Dermis blood vessel endothelial cell (primary cell): ENCODE results near the gene ALAD. TPM values are rescaled to one million over a fixed set of nuclear protein-coding genes. Genes with fewer than 3 reads are reported as not detected.
"Not testable (repeated sequence)": the region's sequence is repeated elsewhere in the genome, so short reads cannot be mapped to it uniquely, and the experiment has no call there.

ENCODE experiments used
- DNase-seq: peaks from one replicate; pipeline ENCODE4 v3.0.0; 2010
- total RNA-seq: library from RNA; depleted of rRNA; stranded (reverse); fragments of >200 nt; gene quantifications from 2 replicates; pipeline ENCODE4 v1.2.3, GENCODE V29; 2014

Gene ALAD
- total RNA-seq, 1 donor from 2014 or later = 15.0 TPM

- DNase-seq = no peak
Measured at GRCh38 chr9:113372059-113372458, 29.0 kb downstream of the ALAD start.

- DNase-seq = no peak
Measured at GRCh38 chr9:113370806-113371325, 30.2 kb downstream of the ALAD start.

DNA sequence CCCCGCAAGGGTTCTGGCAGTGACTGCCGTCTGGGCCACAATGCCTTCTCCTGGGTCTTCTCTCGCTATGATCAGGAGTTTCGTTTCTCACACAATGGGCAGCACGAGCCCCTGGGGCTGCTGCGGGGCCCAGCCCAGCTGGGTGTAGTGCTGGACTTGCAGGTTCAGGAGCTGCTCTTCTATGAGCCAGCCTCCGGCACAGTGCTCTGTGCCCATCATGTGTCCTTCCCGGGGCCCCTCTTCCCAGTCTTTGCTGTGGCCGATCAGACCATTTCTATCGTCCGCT, 31.3 kb downstream of the ALAD start:
- no peak for DNase-seq

DNA sequence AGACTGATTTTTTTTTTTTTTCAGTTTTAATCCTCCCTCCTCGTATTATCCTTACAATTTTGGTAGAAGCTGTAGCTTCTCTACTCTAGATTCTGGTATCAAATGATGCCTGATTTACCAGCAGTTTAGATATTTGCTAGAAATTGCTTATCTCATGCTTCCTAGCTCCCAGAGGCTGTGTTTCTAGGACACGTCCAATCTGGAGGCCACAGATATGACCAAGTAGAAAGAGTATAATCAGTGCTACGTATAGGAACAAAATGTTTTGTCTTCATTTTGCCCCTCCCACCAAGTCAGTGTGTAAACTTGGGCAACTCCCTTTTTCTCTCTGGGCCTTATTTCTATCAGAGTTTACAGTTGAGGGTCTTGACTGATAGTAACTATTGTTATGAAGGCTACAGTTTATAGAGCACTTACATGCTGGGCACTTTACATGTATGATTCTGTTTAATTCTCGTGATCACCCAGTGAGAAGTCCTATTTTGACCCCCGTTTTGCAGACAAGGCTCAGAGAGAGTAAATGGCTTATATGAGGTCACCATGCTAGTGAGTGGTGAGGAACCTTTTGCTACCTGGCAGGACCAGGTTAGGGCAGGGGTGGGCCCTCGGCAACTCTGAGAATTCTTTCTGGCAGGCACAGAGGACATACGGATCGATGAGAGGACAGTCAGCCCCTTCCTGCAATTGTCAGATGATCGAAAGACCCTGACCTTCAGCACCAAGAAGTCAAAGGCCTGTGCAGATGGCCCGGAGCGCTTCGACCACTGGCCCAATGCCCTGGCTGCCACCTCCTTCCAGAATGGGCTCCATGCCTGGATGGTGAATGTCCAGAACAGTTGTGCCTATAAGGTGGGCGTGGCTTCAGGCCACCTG, 31.9 kb downstream of the ALAD start:
- DNase-seq = no peak

GRCh38 chr9:113368348-113368981, 32.6 kb downstream of the ALAD start:
- DNase-seq = no peak

DNA sequence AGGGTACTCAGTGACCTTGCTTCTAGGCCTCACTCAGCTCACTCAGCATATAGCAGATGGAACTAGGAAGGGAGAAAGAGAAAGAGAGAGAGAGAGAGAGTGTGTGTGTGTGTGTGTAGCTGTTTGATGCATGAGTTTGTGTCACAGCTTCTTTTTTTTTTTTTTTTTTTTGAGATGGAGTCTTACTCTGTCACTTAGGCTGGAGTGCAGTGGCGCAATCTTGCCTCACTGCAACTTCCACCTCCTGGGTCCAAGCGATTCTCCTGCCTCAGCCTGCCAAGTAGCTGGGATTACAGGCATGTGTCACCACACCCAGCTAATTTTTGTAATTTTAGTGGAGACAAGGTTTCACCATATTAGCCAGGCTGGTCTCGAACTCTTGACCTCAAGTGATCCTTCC, 35.4 kb downstream of the ALAD start:
- DNase-seq = not testable (repeated sequence)

DNA sequence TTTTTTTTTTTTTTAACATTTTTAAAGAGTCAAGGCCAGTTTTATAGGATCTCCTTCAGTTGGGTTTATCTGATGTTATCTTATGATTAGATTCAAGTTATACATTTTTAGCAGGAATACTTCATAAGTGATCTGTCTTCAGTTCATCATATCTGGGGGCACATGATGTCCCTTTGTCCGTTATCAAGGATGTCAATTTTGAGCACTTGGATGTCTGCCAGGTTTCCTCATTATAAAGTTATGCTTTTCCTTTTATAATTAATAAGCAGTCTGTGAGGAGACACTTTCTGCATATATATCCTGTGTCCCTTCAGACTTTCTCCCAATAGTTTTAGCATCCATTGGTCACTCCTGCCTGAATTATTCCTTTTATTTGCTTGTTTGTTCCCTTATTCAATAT, 36.1 kb downstream of the ALAD start:
- DNase-seq = no peak

DNA sequence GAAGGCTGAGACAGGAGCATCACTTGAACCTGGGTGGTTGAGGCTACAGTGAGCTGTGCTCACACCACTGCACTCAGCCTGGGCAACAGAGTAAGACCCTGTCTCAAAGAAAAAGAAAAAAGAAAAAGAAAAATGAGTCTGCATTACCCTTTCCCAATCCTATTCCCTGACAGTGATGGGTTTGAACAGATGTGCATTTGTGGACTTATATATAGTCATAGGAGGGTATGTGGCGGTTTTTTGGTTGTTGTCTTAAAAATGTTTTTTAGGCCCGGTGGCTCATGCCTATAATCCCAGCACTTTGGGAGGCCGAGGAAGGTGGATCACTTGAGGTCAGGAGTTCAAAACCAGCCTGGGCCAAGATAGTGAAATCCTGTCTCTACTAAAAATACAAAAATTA, 37.7 kb downstream of the ALAD start:
- DNase-seq = no peak

DNA sequence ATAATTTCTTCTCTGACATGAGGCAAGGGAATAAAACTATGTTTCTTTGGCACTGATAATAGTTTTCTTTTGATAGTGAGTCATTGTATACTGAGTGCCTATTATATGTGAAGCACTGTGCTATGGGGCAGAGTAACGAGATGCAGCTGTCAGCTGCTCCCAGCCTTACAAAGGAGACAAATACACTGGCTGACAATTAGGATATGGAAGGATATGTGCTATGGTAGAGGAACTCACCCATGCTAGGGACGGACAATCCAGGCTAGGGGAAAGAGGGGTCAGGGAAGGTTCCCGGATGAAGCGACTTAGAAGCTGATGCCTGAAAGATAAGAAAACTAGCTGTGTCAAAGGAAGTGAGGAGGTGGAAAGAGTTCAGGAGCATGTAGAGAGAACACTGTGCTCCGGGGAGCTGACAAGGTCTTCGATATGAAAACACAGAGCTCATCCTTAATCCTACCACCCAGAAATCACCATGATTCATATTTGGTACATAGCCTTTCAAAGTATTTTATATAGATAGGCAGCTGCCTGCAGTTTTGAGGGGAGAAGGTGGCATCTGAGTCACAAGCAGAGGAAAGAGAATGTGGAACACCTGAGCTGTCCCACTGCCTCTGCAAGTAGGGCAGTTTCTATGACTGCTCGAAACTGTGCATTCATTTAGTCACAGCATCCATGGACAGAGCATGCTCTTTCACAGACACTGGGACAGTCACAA, 39.6 kb downstream of the ALAD start:
- DNase-seq = peak; percentile 43

GRCh38 chr9:113360242-113360842, 40.7 kb downstream of the ALAD start:
- DNase-seq = no peak

DNA sequence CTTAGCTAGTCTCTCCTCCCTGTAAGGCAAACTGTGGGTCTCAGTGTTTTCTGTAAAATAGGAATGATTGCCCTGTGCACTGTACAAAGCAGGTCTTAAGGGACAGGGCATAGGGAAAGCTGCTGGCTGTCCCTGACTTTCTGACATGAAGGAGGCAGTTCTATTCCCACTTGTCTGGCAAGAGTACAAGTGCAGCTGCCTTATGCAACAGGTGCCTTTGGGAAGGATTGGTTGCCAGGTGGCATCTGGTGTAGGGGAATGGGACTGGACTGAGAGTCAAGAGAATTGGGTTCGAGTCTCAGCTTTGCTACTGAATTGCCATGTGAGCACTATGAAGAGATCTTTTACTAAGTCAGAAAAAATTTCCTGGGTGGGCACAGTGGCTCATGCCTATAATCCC, 41.7 kb downstream of the ALAD start:
- DNase-seq = no peak

DNA sequence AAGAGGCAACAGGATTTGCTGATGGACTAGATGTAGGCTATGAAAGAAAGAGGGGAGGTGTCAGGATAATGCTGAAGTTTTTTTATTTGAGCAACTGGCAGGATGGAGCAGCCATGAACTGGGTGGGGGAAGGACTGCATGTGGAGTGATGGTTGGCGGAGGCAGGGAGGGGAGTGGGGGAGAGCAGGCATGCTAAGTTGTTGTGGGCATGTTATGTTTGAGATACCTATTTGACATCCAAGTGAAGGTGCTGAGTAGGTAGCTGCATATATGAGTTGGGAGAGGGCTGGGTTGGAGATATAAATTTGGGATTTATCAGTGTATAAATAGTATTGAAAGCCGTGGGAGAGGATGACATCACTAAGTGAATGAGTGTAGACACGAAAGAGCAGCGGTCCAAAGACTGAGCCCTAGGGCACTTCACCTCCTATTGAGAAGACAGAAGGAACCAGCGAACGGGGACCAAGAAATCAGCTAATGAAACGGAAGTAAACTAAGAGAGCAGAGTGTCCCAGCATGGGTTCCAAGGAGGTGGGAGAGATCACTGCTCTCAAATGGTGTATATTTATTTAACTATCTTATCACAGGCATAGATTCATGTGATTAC, 44.3 kb downstream of the ALAD start:
- no peak for DNase-seq

- DNase-seq = no peak
Measured at GRCh38 chr9:113355040-113355596, 46.0 kb downstream of the ALAD start.

DNA sequence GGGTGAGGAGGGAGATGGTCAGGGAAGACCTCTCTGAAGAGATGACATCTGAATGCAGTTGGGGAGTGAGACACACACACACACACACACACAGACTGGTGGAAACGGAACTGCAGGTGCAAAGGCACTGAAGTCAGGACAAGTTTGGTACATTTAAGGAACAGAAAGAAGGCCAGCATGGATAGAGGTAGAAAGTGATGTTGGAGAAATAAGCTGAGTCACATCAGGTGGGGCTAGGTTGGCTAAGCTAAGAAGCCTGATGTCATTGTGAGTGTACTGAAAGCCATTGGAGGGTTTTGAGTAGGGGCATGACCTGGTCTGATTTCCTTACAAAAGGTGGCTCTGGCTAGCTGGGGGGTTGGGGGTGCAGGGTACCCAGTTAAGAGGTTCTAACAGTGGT, 48.7 kb downstream of the ALAD start:
- no peak for DNase-seq

GRCh38 chr9:113352006-113352405, 49.1 kb downstream of the ALAD start:
- no peak for DNase-seq

GRCh38 chr9:113350937-113351336, 50.1 kb downstream of the ALAD start:
- peak; percentile 11 for DNase-seq

GRCh38 chr9:113350107-113350661, 50.9 kb downstream of the ALAD start:
- no peak for DNase-seq

- no peak for DNase-seq
Measured at GRCh38 chr9:113349445-113350094, 51.5 kb downstream of the ALAD start, which contains the start of gene BSPRY. TSS of gene BSPRY (plus strand) at chr9:113349541. CDS start at chr9:113349580, 39 bp downstream.

DNA sequence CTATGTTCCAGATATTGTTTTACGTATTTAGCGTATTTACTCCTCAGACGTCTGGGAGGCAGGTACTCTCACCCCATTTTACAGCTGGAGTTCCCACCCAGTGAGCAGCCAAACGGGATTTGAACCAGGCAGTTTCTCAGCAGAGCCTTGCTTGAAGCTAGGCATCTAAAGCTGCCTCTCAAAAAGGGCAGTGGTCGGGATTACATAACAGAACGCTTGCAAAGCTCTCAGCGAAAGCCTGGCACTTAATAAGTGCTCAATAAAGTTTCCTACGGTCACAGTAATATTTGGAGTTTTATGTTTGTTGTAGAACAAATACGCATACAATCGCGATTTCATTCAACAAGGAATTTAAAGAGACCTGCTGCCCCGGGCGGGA, 52.0 kb downstream of the ALAD start:
- no peak for DNase-seq

DNA sequence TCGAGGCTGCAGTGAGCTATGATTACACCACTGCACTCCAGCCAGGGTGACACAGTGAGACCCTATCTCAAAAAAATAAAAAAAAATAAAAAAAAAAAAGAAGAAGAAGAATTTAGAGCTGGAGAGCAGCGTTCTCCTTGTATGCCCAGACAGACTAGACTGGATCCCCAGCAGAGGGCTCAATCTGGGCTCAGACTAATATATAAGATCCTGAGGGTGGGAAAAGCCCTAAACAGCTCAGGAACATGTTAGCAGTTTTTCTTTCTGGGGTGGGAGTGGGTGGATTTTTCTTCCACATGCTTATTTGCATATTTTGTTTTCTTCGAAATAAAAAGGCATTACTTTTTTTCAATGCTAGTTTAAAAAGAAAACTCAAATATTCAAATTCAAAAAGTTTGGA, 52.6 kb downstream of the ALAD start:
- no peak for DNase-seq

DNA sequence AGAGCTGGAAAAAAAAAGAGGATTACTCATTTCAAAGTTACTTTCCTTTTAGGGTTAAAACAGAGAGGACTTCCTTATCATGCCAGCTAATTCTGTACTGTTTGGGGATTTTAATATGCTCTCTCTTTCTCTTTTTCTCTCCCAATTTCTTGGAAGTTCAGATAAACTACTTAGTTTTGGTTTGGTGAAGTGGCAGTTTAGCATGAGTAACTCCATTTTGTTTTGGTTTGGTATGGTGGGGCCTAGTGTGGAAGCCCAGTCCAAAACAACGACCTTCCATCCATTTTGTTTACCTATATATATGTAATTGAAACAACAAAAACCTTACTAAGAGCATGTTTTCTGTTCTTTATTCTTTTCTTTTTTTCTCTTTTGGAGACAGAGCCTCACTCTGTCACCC, 55.4 kb downstream of the ALAD start:
- DNase-seq = no peak
